ENCODE results near the gene KLF15.
"Not testable (repeated sequence)": the region's sequence is repeated elsewhere in the genome, so short reads cannot be mapped to it uniquely, and the experiment has no call there.

Gene KLF15

GRCh38 chr3:126342991-126343648 lies 14.1 kb downstream of the KLF15 start:
- no peaks in the 10 kb centered on the region for H3K36me3 ChIP-seq (ENCODE audit: insufficient read depth, low read length)
- H3K4me3 ChIP-seq (ENCODE audit: low read length), result no peak overlapping the region
- H3K4me1 ChIP-seq (ENCODE audit: insufficient read depth, low read length), result peaks cover 5% of the 10 kb centered on the region; the same call in 1 of the 2 replicates
- no peak overlapping the region for H3K27ac ChIP-seq (ENCODE audit: low read depth, low read length)
- H3K9me3 ChIP-seq (ENCODE audit: insufficient read depth, low read depth, low read length), result no peaks in the 10 kb centered on the region
- no peak overlapping the region for H3K9ac ChIP-seq (ENCODE audit: low read depth, low read length)
- 85% methylated on average over 16 of the region's 20 CpGs for WGBS
- no peaks in the 10 kb centered on the region for H3K27me3 ChIP-seq (ENCODE audit: insufficient read depth, low read length)

- Histone ChIP-seq H3K4me1 (ENCODE audit: insufficient read depth, low read length) (peaks cover 5% of the 10 kb centered on the region; the same call in 1 of the 2 replicates), H3K9me3 (ENCODE audit: insufficient read depth, low read depth, low read length) (no peaks in the 10 kb centered on the region), H3K27me3 (ENCODE audit: insufficient read depth, low read length) (no peaks in the 10 kb centered on the region), H3K9ac (ENCODE audit: low read depth, low read length) (no peak overlapping the region), H3K27ac (ENCODE audit: low read depth, low read length) (no peak overlapping the region), H3K36me3 (ENCODE audit: insufficient read depth, low read length) (no peaks in the 10 kb centered on the region), H3K4me3 (ENCODE audit: low read length) (no peak overlapping the region)
- WGBS, result 92% methylated on average over 9 of the region's 9 CpGs
These were observed 15.0 kb downstream of the KLF15 start for GRCh38 chr3:126342211-126342610.

GRCh38 chr3:126341755-126342150 lies 15.5 kb downstream of the KLF15 start:
- Histone ChIP-seq H3K4me1 (ENCODE audit: insufficient read depth, low read length) (peaks cover 5% of the 10 kb centered on the region; the same call in 1 of the 2 replicates), H3K9me3 (ENCODE audit: insufficient read depth, low read depth, low read length) (no peaks in the 10 kb centered on the region), H3K27me3 (ENCODE audit: insufficient read depth, low read length) (no peaks in the 10 kb centered on the region), H3K36me3 (ENCODE audit: insufficient read depth, low read length) (no peaks in the 10 kb centered on the region), H3K9ac (ENCODE audit: low read depth, low read length) (no peak overlapping the region), H3K4me3 (ENCODE audit: low read length) (no peak overlapping the region), H3K27ac (ENCODE audit: low read depth, low read length) (no peak overlapping the region)
- 90% methylated on average over 7 of the region's 7 CpGs for WGBS

GRCh38 chr3:126340943-126341754 lies 16.1 kb downstream of the KLF15 start:
- WGBS, result 92% methylated on average over 19 of the region's 19 CpGs
- H3K4me3 ChIP-seq (ENCODE audit: low read length), result no peak overlapping the region
- H3K27ac ChIP-seq (ENCODE audit: low read depth, low read length), result no peak overlapping the region

GRCh38 chr3:126340596-126340942 lies 16.6 kb downstream of the KLF15 start:
- no peaks in the 10 kb centered on the region for H3K36me3 ChIP-seq (ENCODE audit: insufficient read depth, low read length)
- H3K27me3 ChIP-seq (ENCODE audit: insufficient read depth, low read length), result no peaks in the 10 kb centered on the region
- peaks cover 5% of the 10 kb centered on the region; the same call in 1 of the 2 replicates for H3K4me1 ChIP-seq (ENCODE audit: insufficient read depth, low read length)
- H3K9me3 ChIP-seq (ENCODE audit: insufficient read depth, low read depth, low read length), result no peaks in the 10 kb centered on the region
- no peak overlapping the region for H3K27ac ChIP-seq (ENCODE audit: low read depth, low read length)
- 87% methylated on average over 3 of the region's 3 CpGs for WGBS
- H3K9ac ChIP-seq (ENCODE audit: low read depth, low read length), result no peak overlapping the region
- no peak overlapping the region for H3K4me3 ChIP-seq (ENCODE audit: low read length)

More at GRCh38 chr3:126340943-126341754, 16.1 kb downstream of the KLF15 start:
- Histone ChIP-seq H3K27me3 (ENCODE audit: insufficient read depth, low read length) (no peaks in the 10 kb centered on the region), H3K36me3 (ENCODE audit: insufficient read depth, low read length) (no peaks in the 10 kb centered on the region), H3K4me1 (ENCODE audit: insufficient read depth, low read length) (peaks cover 5% of the 10 kb centered on the region; the same call in 1 of the 2 replicates), H3K9ac (ENCODE audit: low read depth, low read length) (no peak overlapping the region), H3K9me3 (ENCODE audit: insufficient read depth, low read depth, low read length) (no peaks in the 10 kb centered on the region)

GRCh38 chr3:126340081-126340511 lies 17.1 kb downstream of the KLF15 start:
- no peaks in the 10 kb centered on the region for H3K36me3 ChIP-seq (ENCODE audit: insufficient read depth, low read length)
- peaks cover 5% of the 10 kb centered on the region; the same call in 1 of the 2 replicates for H3K4me1 ChIP-seq (ENCODE audit: insufficient read depth, low read length)
- H3K27me3 ChIP-seq (ENCODE audit: insufficient read depth, low read length), result no peaks in the 10 kb centered on the region
- no peak overlapping the region for H3K27ac ChIP-seq (ENCODE audit: low read depth, low read length)
- no peaks in the 10 kb centered on the region for H3K9me3 ChIP-seq (ENCODE audit: insufficient read depth, low read depth, low read length)
- 90% methylated on average over 4 of the region's 4 CpGs for WGBS
- H3K9ac ChIP-seq (ENCODE audit: low read depth, low read length), result no peak overlapping the region
- H3K4me3 ChIP-seq (ENCODE audit: low read length), result no peak overlapping the region

GRCh38 chr3:126339466-126339865 lies 17.7 kb downstream of the KLF15 start:
- H3K27ac ChIP-seq (ENCODE audit: low read depth, low read length), result no peak overlapping the region

GRCh38 chr3:126338790-126339288 lies 18.4 kb downstream of the KLF15 start:
- Histone ChIP-seq H3K4me3 (ENCODE audit: low read length) (no peak overlapping the region), H3K9me3 (ENCODE audit: insufficient read depth, low read depth, low read length) (no peaks in the 10 kb centered on the region), H3K9ac (ENCODE audit: low read depth, low read length) (no peak overlapping the region), H3K27me3 (ENCODE audit: insufficient read depth, low read length) (no peaks in the 10 kb centered on the region), H3K27ac (ENCODE audit: low read depth, low read length) (no peak overlapping the region), H3K36me3 (ENCODE audit: insufficient read depth, low read length) (no peaks in the 10 kb centered on the region), H3K4me1 (ENCODE audit: insufficient read depth, low read length) (peaks cover 5% of the 10 kb centered on the region; the same call in 1 of the 2 replicates)
- 84% methylated on average over 15 of the region's 15 CpGs for WGBS

More at GRCh38 chr3:126339466-126339865, 17.7 kb downstream of the KLF15 start:
- no peak overlapping the region for H3K4me3 ChIP-seq (ENCODE audit: low read length)
- no peaks in the 10 kb centered on the region for H3K9me3 ChIP-seq (ENCODE audit: insufficient read depth, low read depth, low read length)
- H3K4me1 ChIP-seq (ENCODE audit: insufficient read depth, low read length), result peaks cover 5% of the 10 kb centered on the region; the same call in 1 of the 2 replicates
- 93% methylated on average over 4 of the region's 4 CpGs for WGBS
- H3K27me3 ChIP-seq (ENCODE audit: insufficient read depth, low read length), result no peaks in the 10 kb centered on the region
- no peaks in the 10 kb centered on the region for H3K36me3 ChIP-seq (ENCODE audit: insufficient read depth, low read length)
- no peak overlapping the region for H3K9ac ChIP-seq (ENCODE audit: low read depth, low read length)

- no peak overlapping the region for H3K9ac ChIP-seq (ENCODE audit: low read depth, low read length)
- H3K9me3 ChIP-seq (ENCODE audit: insufficient read depth, low read depth, low read length), result no peaks in the 10 kb centered on the region
- peaks cover 5% of the 10 kb centered on the region; the same call in 1 of the 2 replicates for H3K4me1 ChIP-seq (ENCODE audit: insufficient read depth, low read length)
- no peak overlapping the region for H3K27ac ChIP-seq (ENCODE audit: low read depth, low read length)
- no peaks in the 10 kb centered on the region for H3K36me3 ChIP-seq (ENCODE audit: insufficient read depth, low read length)
- 93% methylated on average over 11 of the region's 11 CpGs for WGBS
- no peak overlapping the region for H3K4me3 ChIP-seq (ENCODE audit: low read length)
- H3K27me3 ChIP-seq (ENCODE audit: insufficient read depth, low read length), result no peaks in the 10 kb centered on the region
These were observed 19.1 kb downstream of the KLF15 start for GRCh38 chr3:126337980-126338651.

- not testable (repeated sequence) for H3K9ac ChIP-seq (ENCODE audit: low read depth, low read length); H3K4me3 ChIP-seq (ENCODE audit: low read length); H3K36me3 ChIP-seq (ENCODE audit: insufficient read depth, low read length); H3K27ac ChIP-seq (ENCODE audit: low read depth, low read length); H3K4me1 ChIP-seq (ENCODE audit: insufficient read depth, low read length); H3K27me3 ChIP-seq (ENCODE audit: insufficient read depth, low read length)
- peaks cover 27% of the 10 kb centered on the region for H3K9me3 ChIP-seq (ENCODE audit: insufficient read depth, low read depth, low read length)
- WGBS, result 31% methylated on average over 15 of the region's 15 CpGs
These were observed 25.3 kb downstream of the KLF15 start for GRCh38 chr3:126331812-126332336.
